ENCODE measurements around the gene SUSD1.
"Not testable (repeated sequence)": the region's sequence is repeated elsewhere in the genome, so short reads cannot be mapped to it uniquely, and the experiment has no call there.

SUSD1 gene

GRCh38 chr9:112174965-112175795, at the start of gene SUSD1:
Gene SUSD1, minus strand, starts transcription at chr9:112175297. Its CDS starts 62 bp downstream, at chr9:112175235.
- peak; percentile 53 for DNase-seq

GRCh38 chr9:112224401-112225289, 49.5 kb upstream of the SUSD1 start:
- no peak for DNase-seq

GRCh38 chr9:112218908-112219307, 43.8 kb upstream of the SUSD1 start:
- DNase-seq: no peak

DNA sequence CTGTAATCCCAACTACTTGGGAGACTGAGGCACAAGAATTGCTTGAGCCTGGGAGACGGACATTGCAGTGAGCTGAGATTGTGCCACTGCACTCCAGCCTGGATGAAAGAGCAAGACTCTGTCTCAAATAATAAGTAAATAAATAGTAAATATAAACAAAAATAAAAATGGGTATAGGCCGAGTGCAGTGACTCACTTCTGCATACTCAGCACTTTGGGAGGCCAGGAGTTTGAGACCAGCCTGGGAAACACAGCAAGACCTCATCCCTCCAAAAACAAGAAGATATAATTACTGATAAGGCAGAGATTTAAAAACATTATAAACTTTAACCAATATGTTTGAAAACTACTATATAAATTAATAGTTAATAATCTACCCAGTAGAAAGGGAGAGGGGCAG, 37.8 kb upstream of the SUSD1 start:
- no peak for DNase-seq

- DNase-seq: no peak
Measured at GRCh38 chr9:112207451-112207850, 32.4 kb upstream of the SUSD1 start.

- DNase-seq: no peak
Measured at GRCh38 chr9:112203536-112203935, 28.4 kb upstream of the SUSD1 start.

GRCh38 chr9:112200711-112201110, 25.6 kb upstream of the SUSD1 start:
- no peak for DNase-seq

DNA sequence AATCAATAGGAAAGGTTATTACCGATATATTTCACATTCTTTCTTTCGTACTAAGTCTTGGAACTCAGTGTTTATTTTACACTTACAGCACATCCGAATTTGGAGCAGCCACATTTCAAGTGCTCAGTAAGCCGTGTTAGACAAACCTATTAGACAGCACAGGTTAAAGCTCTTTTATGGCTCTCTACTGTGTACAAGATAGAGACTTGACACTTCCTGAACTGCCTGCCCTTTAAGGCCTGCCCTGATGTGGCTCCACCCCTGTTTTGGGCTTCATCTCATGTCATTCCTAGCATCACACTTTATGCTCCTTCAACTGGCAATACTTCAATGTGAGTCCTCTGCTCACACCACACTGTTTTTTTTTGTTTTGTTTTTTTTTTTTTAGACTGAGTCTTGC, 23.5 kb upstream of the SUSD1 start:
- no peak for DNase-seq

DNA sequence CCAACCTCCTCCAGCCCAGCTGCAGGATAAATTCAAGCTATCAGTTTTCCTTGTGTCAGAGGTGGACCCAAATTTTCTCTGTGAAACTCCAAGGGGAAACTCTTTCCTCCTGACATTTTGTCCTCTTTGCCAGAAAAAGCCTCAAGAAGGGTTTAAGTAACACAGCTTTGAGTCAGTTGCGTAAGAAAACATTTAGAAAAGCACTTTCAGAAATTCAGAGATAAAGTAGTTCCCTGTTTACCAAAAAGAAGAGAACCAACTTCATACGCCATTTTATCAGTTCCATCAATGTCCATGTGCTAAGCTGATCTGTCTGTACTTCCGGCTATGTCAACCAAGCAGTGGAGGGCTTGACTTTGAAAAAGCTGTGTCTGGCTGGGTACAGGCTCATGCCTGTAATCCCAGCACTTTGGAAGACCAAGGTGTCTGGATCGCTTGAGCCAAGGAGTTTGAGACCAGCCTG, 19.9 kb upstream of the SUSD1 start:
- DNase-seq: no peak

- DNase-seq: no peak
Measured at GRCh38 chr9:112193572-112194288, 18.6 kb upstream of the SUSD1 start.

DNA sequence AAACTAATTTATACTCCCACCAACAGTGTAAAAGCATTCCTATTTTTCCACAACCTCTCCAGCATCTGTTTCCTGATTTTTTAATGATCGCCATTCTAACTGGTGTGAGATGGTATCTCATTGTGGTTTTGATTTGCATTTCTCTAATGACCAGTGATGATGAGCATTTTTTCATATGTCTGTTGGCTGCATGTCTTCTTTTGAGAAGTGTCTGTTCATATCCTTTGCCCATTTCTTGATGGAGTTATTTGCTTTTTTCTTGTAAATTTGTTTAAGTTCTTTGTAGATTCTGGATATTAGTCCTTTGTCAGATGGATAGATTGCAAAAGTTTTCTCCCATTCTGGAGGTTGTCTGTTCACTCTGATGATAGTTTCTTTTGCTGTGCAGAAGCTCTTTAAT, 15.2 kb upstream of the SUSD1 start:
- not testable (repeated sequence) for DNase-seq

GRCh38 chr9:112188884-112189283, 13.8 kb upstream of the SUSD1 start:
- no peak for DNase-seq

DNA sequence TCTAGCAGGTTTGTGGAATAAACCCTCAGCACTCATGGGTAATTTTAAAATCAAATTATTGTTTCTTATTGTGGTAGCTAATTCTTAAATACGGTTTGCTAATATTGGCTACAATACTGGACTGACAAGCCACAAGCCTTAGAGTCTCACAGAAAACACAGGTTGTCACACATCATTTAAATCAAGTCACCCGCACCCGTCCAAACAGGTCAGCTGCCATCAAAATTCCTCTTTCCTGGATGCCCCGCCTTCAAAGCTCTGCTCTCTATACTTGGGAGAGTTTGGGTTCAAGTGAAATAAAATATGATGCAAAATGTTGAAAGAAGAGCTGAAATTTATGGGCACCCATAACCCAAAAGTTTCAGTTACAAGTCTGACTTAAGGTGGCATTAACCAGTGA, 12.3 kb upstream of the SUSD1 start:
- DNase-seq: no peak

GRCh38 chr9:112186695-112187094, 11.6 kb upstream of the SUSD1 start:
- no peak for DNase-seq

GRCh38 chr9:112184946-112185345, 9.8 kb upstream of the SUSD1 start:
- DNase-seq: no peak

DNA sequence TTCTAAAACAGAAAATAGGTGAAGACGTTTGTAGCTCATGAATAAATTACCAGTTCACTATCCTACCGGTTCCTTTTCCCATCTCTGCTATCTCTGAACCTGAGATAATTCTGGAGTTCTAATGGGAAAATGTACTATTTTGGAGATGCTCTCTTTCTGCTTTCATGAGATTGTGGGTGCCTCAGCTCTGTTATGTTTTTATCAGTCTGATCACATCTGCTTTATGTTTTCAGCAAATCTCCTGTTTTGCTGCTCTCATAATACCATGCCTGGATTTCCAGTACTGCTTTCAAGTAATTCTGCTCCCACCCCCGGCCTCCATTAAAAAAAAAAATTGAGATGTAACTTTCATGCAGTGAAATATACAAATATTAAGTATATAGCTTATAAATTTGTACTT, 9.1 kb upstream of the SUSD1 start:
- DNase-seq: no peak

DNA sequence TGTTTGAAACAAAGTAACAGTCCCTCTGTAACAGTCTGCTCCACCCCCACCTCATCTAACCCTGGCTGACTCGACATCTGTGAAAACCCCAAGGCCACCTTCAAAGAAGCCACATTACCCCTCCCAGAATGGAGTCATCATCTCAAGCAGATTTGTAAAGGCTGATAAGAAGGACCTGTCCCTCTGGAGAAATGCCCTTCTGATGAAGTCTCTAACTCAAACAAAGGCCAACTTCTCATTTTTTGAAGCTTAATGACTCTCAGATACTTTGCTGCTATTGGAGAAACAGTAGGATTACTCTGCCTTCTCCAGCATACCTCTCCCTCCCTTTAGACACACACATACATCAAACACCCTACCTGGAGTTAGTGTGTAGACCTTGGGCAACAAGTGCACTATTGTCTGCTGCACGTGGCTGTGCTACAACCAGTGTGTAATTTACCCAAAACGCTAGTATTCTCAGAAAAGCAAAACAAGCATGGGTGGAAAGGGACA, 5.3 kb upstream of the SUSD1 start:
- DNase-seq: peak; percentile 59

GRCh38 chr9:112179816-112180215, 4.7 kb upstream of the SUSD1 start:
- DNase-seq: no peak

- DNase-seq: peak; percentile 50
Measured at GRCh38 chr9:112176524-112176923, 1.4 kb upstream of the SUSD1 start.

DNA sequence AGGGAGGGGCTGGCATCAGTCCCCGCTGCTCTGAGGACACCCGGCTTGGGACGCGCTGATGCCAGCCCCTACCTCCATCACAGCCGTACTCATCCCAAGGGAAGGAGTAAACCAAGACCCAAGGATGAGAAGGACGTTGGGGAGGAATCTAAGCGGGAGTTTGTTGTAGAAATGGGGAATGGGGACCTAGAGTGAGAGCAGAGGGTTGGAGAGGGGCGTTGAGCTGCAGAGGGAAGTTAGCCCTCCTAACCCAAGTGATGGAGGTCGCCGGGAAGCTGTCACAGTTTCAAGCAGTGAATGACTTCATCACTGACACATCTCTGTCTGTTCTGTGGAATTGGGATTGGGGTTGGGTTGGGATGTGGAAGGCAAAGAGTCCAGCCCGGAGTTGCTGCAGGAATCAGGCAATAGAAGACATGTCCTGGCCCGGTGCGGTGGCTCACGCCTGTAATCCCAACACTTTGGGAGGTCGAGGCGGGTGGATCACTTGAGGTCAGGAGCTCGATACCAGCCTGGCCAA, 759 bp upstream of the SUSD1 start:
- peak; percentile 9 for DNase-seq

DNA sequence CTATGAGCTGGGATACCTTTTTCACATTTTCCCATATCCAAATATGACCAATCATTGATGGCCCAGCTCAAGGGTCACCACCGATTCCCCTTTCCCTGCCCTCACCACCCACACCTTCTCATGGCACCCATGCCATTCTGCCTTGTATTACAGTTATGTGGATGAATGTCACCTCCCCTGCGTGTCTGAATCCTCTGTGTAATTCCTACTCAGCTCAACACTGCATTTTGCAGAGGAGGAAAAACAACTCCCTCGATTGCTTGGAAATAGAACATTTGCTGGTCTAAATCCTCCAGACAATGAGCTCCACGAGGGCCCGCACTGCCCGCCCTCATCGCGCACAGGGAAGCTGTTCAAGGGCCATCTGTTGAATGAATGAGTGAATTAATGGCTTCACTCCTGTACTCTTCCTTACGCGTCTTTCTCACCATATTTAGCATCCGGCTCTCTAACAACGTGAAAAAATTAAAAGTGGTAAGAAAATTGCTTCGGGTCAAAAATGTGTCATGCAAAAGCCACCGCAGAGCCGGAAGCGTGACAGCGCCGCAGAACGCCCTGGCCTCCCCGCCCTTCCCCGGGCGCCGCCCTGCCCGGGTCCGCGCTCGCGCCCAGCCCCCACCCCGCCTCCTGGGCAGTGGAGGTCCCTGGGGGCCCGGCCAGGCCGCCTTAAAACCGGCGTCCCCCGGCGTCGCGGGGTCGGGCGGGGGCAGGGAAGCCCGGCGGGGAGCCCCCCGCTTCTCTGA, 704 bp downstream of the SUSD1 start:
- peak; percentile 81 for DNase-seq

Measured in CD4-positive, alpha-beta T cell treated with Interleukin-17A for 4 hours (primary cell).